Measurements from ENCODE around the gene KIFC3.

Gene KIFC3

GRCh38 chr16:57764341-57765159, 37.7 kb downstream of the KIFC3 start:
- DNase-seq, result peak; percentile 31

GRCh38 chr16:57764006-57764340, 38.3 kb downstream of the KIFC3 start:
- no peak for DNase-seq

- DNase-seq, result no peak
Measured at GRCh38 chr16:57763285-57764005, 38.8 kb downstream of the KIFC3 start.

- no peak for DNase-seq
Measured at GRCh38 chr16:57762365-57763040, 39.8 kb downstream of the KIFC3 start.

- DNase-seq, result no peak
Measured at GRCh38 chr16:57761957-57762356, 40.3 kb downstream of the KIFC3 start.

GRCh38 chr16:57761301-57761700, 41.0 kb downstream of the KIFC3 start:
- no peak for DNase-seq

- DNase-seq, result no peak
Measured at GRCh38 chr16:57760357-57761160, 41.7 kb downstream of the KIFC3 start.

- DNase-seq, result no peak
Measured at GRCh38 chr16:57759541-57760356, 42.5 kb downstream of the KIFC3 start.

- no peak for DNase-seq
Measured at GRCh38 chr16:57759131-57759530, 43.2 kb downstream of the KIFC3 start.

GRCh38 chr16:57758331-57759117, 43.8 kb downstream of the KIFC3 start:
- DNase-seq, result no peak

GRCh38 chr16:57757883-57758282, 44.4 kb downstream of the KIFC3 start:
- no peak for DNase-seq

GRCh38 chr16:57757326-57757786, 44.9 kb downstream of the KIFC3 start:
- peak; percentile 82 for DNase-seq

GRCh38 chr16:57756424-57757325, 45.6 kb downstream of the KIFC3 start:
- no peak for DNase-seq

- DNase-seq, result no peak
Measured at GRCh38 chr16:57755726-57756423, 46.4 kb downstream of the KIFC3 start.

GRCh38 chr16:57755061-57755684, 47.1 kb downstream of the KIFC3 start:
- DNase-seq, result no peak

GRCh38 chr16:57754354-57755060, 47.8 kb downstream of the KIFC3 start:
- DNase-seq, result no peak

- no peak for DNase-seq
Measured at GRCh38 chr16:57753448-57754353, 48.6 kb downstream of the KIFC3 start.
